Transverse colon (tissue), 4 donors: Measurements from ENCODE around the gene NHERF2. TPM values are rescaled to one million over a fixed set of nuclear protein-coding genes. Genes with fewer than 3 reads are reported as not detected.

Experiments
- DNase-seq: peaks from one replicate; pipeline ENCODE4 v3.0.0-alpha.2; 2019
- H3K27ac ChIP-seq, 4 donors: fragments of 200-600 bp; sonication (generic); 2 replicates each; pipeline ENCODE4 v1.5.1; 2016 to 2018; ENCODE audit warnings: inconsistent platforms in 4 of 4
- H3K27me3 ChIP-seq: fragments of 200-600 bp; sonication (generic); 2 replicates; pipeline ENCODE4 v1.5.1; 2017; ENCODE audit warnings: inconsistent platforms
- H3K36me3 ChIP-seq, 4 donors: fragments of 200-600 bp; sonication (generic); 2 replicates each; pipeline ENCODE4 v1.5.1; 2017 to 2019; ENCODE audit warnings: inconsistent platforms in 4 of 4
- H3K4me1 ChIP-seq, 4 donors: fragments of 200-600 bp; sonication (generic); 2 replicates each; pipeline ENCODE4 v1.5.1; 2017 to 2020; ENCODE audit warnings: inconsistent platforms in 4 of 4
- H3K4me3 ChIP-seq, 4 donors: fragments of 200-600 bp; sonication (generic); 1 replicate in 1 of 4; 2 replicates in 3 of 4; pipeline versions ENCODE4 v1.5.1 to v1.6.1; 2017 to 2019; ENCODE audit warnings: inconsistent platforms in 4 of 4
- H3K9me3 ChIP-seq, 2 donors: fragments of 200-600 bp; sonication (generic); 2 replicates each; pipeline ENCODE4 v1.5.1; 2017 to 2019; ENCODE audit warnings: inconsistent platforms in 2 of 2
- CTCF ChIP-seq, 5 experiments: fragments of 200-600 bp in 3 of 5; fragments of 450-650 bp in 2 of 5; sonication (generic) in 3 of 5; IDR thresholded peaks; 1 replicate in 2 of 5; 2 replicates in 3 of 5; pipeline ENCODE4 v1.5.1; 2016 to 2017; ENCODE audit warnings: antibody characterized with exemption in 5 of 5, inconsistent platforms in 3 of 5, mild to moderate bottlenecking in 2 of 5, moderate library complexity in 1 of 5
- EP300 ChIP-seq: sonication (generic); formaldehyde crosslinking; IDR thresholded peaks from one replicate; pipeline ENCODE4 v1.6.1; 2017; ENCODE audit warnings: antibody characterized with exemption, low read depth
- POLR2A ChIP-seq: fragments of 450-650 bp; IDR thresholded peaks from one replicate; pipeline ENCODE4 v1.6.1; 2016; ENCODE audit warnings: antibody characterized with exemption, mild to moderate bottlenecking, moderate library complexity
- POLR2AphosphoS5 ChIP-seq, 3 donors: sonication (generic); formaldehyde crosslinking; IDR thresholded peaks; one replicate each; pipeline ENCODE4 v1.6.1; 2016; ENCODE audit warnings: antibody characterized with exemption in 3 of 3
- WGBS, 2 donors: methylation state at CpG; one replicate each; pipeline ENCODE4 v1.1.5; 2018; ENCODE audit warnings: low coverage in 1 of 2; 5-methylcytosine and 5-hydroxymethylcytosine counted together
- in situ Hi-C, 4 donors: fragments of 200-750 bp; cut with MboI; loops; one replicate each; pipeline versions ENCODE4 v1.15.0 to v1.15.1; 2017; ENCODE audit warnings: low sequenced_read_pairs in 3 of 4, low pct_ligation_motif_present in 1 of 4, low pct_unique_long_range_greater_than_20kb in 1 of 4
- intact Hi-C: fragments of 100-400 bp; cut with DNase I; formaldehyde crosslinking; loops from one replicate; pipeline ENCODE4 v1.15.1; 2023; ENCODE audit warnings: low total_unique reads
- total RNA-seq, 4 donors: library from RNA; depleted of rRNA; stranded (reverse); fragments of >200 nt; gene quantifications; one replicate each; pipeline ENCODE4 v1.1.0, GENCODE V29; 2016

NHERF2 gene
- total RNA-seq, 4 donors from 2014 or later, result 3.7 to 61.9 (median 29.8) TPM

GRCh38 chr16:1982013-1982433 is 44.7 kb upstream of the NHERF2 start:
- in situ Hi-C loops, result no loop called here
- TF ChIP-seq POLR2AphosphoS5 (IDR thresholded peaks at IDR 0.05) (peak in 2 of 3 donors; percentile 60 to 64), CTCF (IDR thresholded peaks at IDR 0.05) (no peak), POLR2A (peak; percentile 28)
- Histone ChIP-seq H3K9me3 (no peaks in the 10 kb centered on the region), H3K4me1 (peaks cover 22 to 66% (median 60%) of the 10 kb centered on the region in 4 donors), H3K4me3 (no peak overlapping the region), H3K36me3 (peaks cover 0 to 14% (median 2%) of the 10 kb centered on the region in 4 donors), H3K27ac (peak overlapping the region; percentile 91 to 95 (median 93)), H3K27me3 (peaks cover 44% of the 10 kb centered on the region)
- intact Hi-C loops, result loop anchor here (10.0 kb wide), 1 partner anchor 683 kb away; no protein-coding TSS in a partner anchor
- peak; percentile 78 for DNase-seq
- WGBS, 2 donors, result 49% methylated on average over 5 of the region's 5 CpGs; no CpG with 5 or more reads in 1 of the 2 donors

GRCh38 chr16:1982991-1983543 is 43.6 kb upstream of the NHERF2 start:
- Histone ChIP-seq H3K27ac (peak overlapping the region; percentile 91 to 95 (median 93)), H3K36me3 (peaks cover 0 to 8% (median 2%) of the 10 kb centered on the region in 4 donors), H3K9me3 (no peaks in the 10 kb centered on the region), H3K27me3 (peaks cover 39% of the 10 kb centered on the region), H3K4me3 (peak overlapping the region in 3 of 4 donors; percentile 74 to 90 (median 89)), H3K4me1 (peaks cover 22 to 66% (median 60%) of the 10 kb centered on the region in 4 donors)
- TF ChIP-seq POLR2AphosphoS5 (IDR thresholded peaks at IDR 0.05) (no peak), CTCF (IDR thresholded peaks at IDR 0.05) (peak in 1 of 5 experiments; percentile 3), EP300 (no peak)
- no peak for DNase-seq
- intact Hi-C loops, result loop anchor here (10.0 kb wide), 1 partner anchor 682 kb away; no protein-coding TSS in a partner anchor
- whole genome bisulfite sequencing, 2 donors, result 28 to 40% methylated on average over 1 to 19 of the region's 19 CpGs
- in situ Hi-C loops, result no loop called here

GRCh38 chr16:1983544-1984346 is 43.0 kb upstream of the NHERF2 start, which contains the start of gene GFER:
Gene GFER (plus strand): TSS chr16:1984193. CDS start chr16:1984219, 26 bp downstream.
- no peaks in the 10 kb centered on the region for H3K9me3 ChIP-seq
- WGBS, 2 donors, result 1% methylated on average over 37 of the region's 109 CpGs; no CpG with 5 or more reads in 1 of the 2 donors
- H3K4me3 ChIP-seq, result peak within 1 kb of the TSS; percentile 58 to 90 (median 82)
- H3K4me1 ChIP-seq, result peaks cover 22 to 62% (median 57%) of the 10 kb centered on the region in 4 donors
- DNase-seq, result peak; percentile 92
- H3K27ac ChIP-seq, result peak within 1 kb of the TSS; percentile 91 to 95 (median 93)
- TF ChIP-seq POLR2A (peak; percentile 71), EP300 (no peak), CTCF (IDR thresholded peaks at IDR 0.05) (peak in 4 of 5 experiments; percentile 24 to 45 (median 30)), POLR2AphosphoS5 (IDR thresholded peaks at IDR 0.05) (peak in 2 of 3 donors; percentile 72 to 76)
- intact Hi-C loops, result loop anchor here (10.0 kb wide), 1 partner anchor 681 kb away; no protein-coding TSS in a partner anchor
- H3K36me3 ChIP-seq, result peaks cover 0 to 7% (median 0%) of the 10 kb centered on the region in 4 donors
- H3K27me3 ChIP-seq, result peaks cover 37% of the 10 kb centered on the region
- in situ Hi-C loops, result no loop called here
